Endothelial cell (in vitro differentiated cells): Measurements from ENCODE around the gene KCNT2. TPM values are rescaled to one million over a fixed set of nuclear protein-coding genes. Genes with fewer than 3 reads are reported as not detected.
"Not testable (repeated sequence)": the region's sequence is repeated elsewhere in the genome, so short reads cannot be mapped to it uniquely, and the experiment has no call there.

Experiments used
- DNase-seq: peaks from one replicate; pipeline ENCODE4 v3.0.0; 2021; ENCODE audit warnings: low spot score
- H3K27ac Mint-ChIP-seq: one replicate; pipeline ENCODE4 v1.8.0; 2021; ENCODE audit warnings: mixed read lengths, inconsistent platforms; ENCODE audit not compliant: unreplicated experiment
- H3K27me3 Mint-ChIP-seq: one replicate; pipeline ENCODE4 v1.8.0; 2021; ENCODE audit warnings: mild to moderate bottlenecking, moderate library complexity, mixed read lengths, inconsistent platforms; ENCODE audit not compliant: unreplicated experiment
- H3K36me3 Mint-ChIP-seq: one replicate; pipeline ENCODE4 v1.8.0; 2021; ENCODE audit warnings: mild to moderate bottlenecking, low read depth, mixed read lengths, inconsistent platforms; ENCODE audit not compliant: unreplicated experiment
- H3K4me1 Mint-ChIP-seq: one replicate; pipeline ENCODE4 v1.8.0; 2021; ENCODE audit warnings: mild to moderate bottlenecking, mixed read lengths, inconsistent platforms; ENCODE audit not compliant: unreplicated experiment
- H3K4me3 Mint-ChIP-seq: one replicate; pipeline ENCODE4 v1.8.0; 2021; ENCODE audit warnings: mild to moderate bottlenecking, mixed read lengths, inconsistent platforms; ENCODE audit not compliant: unreplicated experiment
- H3K9me3 Mint-ChIP-seq: one replicate; pipeline ENCODE4 v1.8.0; 2021; ENCODE audit warnings: mixed read lengths, inconsistent platforms; ENCODE audit not compliant: unreplicated experiment
- total RNA-seq: library from RNA; stranded (reverse); fragmentation: NEBNext Ultra II Directional; extraction: Animal tissue kit (Norgen Biotek cat#: 25700); gene quantifications from one replicate; pipeline ENCODE4 v1.2.1, GENCODE V29; 2021; ENCODE audit not compliant: unreplicated experiment
- TF ChIP-seq, protein P1 (sequence below): fragments of 200-600 bp; sonication (generic); IDR thresholded peaks from one replicate; pipeline ENCODE4 v1.5.0; 2021; ENCODE audit warnings: antibody characterized with exemption; ENCODE audit not compliant: unreplicated experiment

The KCNT2 gene
- total RNA-seq, 1 donor from 2014 or later, result 7.1 TPM

DNA sequence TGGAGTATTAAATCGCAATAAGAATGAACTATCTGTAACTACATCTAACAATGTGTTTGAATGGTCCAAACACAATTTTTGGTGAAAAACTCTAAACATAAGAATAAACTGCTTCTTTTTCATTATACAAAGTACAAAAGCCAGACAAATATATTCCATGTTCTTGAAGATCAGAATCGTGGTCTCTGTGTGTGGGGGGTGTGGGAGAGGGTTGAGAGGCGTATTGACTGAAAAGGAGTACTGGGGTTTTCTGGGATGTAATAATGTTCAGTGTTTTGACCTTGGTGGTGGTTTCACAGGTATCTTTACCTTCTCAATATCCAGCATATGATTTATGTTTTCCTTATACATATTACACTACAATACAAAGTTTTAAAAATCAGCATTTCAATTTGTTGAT is 42.8 kb upstream of the KCNT2 start:
- Mint-ChIP-seq H3K9me3 (no peaks in the 10 kb centered on the region), H3K27me3 (peaks cover 1% of the 10 kb centered on the region), H3K36me3 (no peaks in the 10 kb centered on the region), H3K27ac (no peak overlapping the region), H3K4me1 (peaks cover 11% of the 10 kb centered on the region), H3K4me3 (no peak overlapping the region)
- no peak for DNase-seq
- TF ChIP-seq, protein P1, sequence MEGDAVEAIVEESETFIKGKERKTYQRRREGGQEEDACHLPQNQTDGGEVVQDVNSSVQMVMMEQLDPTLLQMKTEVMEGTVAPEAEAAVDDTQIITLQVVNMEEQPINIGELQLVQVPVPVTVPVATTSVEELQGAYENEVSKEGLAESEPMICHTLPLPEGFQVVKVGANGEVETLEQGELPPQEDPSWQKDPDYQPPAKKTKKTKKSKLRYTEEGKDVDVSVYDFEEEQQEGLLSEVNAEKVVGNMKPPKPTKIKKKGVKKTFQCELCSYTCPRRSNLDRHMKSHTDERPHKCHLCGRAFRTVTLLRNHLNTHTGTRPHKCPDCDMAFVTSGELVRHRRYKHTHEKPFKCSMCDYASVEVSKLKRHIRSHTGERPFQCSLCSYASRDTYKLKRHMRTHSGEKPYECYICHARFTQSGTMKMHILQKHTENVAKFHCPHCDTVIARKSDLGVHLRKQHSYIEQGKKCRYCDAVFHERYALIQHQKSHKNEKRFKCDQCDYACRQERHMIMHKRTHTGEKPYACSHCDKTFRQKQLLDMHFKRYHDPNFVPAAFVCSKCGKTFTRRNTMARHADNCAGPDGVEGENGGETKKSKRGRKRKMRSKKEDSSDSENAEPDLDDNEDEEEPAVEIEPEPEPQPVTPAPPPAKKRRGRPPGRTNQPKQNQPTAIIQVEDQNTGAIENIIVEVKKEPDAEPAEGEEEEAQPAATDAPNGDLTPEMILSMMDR, result no peak

DNA sequence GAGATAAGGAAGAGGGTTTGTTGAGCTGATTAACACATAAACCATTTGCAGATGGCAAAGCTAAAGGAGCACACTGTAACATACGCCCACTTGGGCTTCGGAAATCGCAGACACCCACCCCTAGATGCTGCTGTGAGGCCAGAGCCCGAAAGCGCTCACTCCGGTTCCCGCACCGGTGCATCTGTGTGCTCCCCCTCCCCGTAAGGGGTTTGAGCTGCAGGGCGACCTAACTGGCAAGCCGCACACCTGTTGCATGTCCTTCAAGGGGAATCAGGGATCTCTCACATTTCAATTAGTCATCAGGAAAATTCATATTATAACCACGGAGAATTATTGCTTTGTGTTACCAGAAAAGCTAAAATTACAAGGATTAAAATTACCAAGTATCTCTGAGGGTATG is 42.2 kb upstream of the KCNT2 start:
- Mint-ChIP-seq H3K27me3 (peaks cover 1% of the 10 kb centered on the region), H3K4me1 (peaks cover 11% of the 10 kb centered on the region)
- DNase-seq, result no peak

DNA sequence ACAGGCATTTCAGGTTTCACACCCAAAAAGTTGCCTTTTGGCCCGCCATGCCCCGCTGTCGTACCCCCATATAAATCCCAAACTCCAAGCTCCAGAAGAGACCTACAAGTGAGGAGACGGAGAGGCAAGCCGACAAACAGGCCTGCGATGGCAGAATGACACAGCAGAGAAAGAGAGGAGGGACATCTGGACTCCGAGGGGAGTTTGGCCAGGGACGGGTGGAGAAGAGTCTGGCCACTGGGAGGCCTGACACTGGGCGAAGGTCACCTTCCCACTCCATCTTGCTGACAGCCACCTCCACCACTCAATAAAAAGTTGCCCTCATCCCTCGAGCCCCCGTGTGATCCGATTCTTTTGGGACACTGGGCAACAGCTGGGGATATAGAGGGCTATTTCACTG is 41.8 kb upstream of the KCNT2 start:
- H3K27me3 Mint-ChIP-seq, result peaks cover 1% of the 10 kb centered on the region
- TF ChIP-seq, protein P1, result no peak
- peaks cover 11% of the 10 kb centered on the region for H3K4me1 Mint-ChIP-seq
- H3K27ac Mint-ChIP-seq, result no peak overlapping the region
- H3K4me3 Mint-ChIP-seq, result no peak overlapping the region
- H3K36me3 Mint-ChIP-seq, result no peaks in the 10 kb centered on the region
- DNase-seq, result no peak
- H3K9me3 Mint-ChIP-seq, result no peaks in the 10 kb centered on the region

More for the DNA sequence above, 42.2 kb upstream of the KCNT2 start:
- H3K27ac Mint-ChIP-seq, result no peak overlapping the region
- TF ChIP-seq, protein P1, result no peak
- H3K4me3 Mint-ChIP-seq, result no peak overlapping the region
- H3K9me3 Mint-ChIP-seq, result no peaks in the 10 kb centered on the region
- no peaks in the 10 kb centered on the region for H3K36me3 Mint-ChIP-seq

GRCh38 chr1:196640976-196641375 is 32.7 kb upstream of the KCNT2 start:
- H3K9me3 Mint-ChIP-seq, result no peaks in the 10 kb centered on the region
- peaks cover 1% of the 10 kb centered on the region for H3K27me3 Mint-ChIP-seq
- H3K27ac Mint-ChIP-seq, result no peak overlapping the region
- H3K4me3 Mint-ChIP-seq, result no peak overlapping the region
- no peaks in the 10 kb centered on the region for H3K4me1 Mint-ChIP-seq
- no peak for DNase-seq
- H3K36me3 Mint-ChIP-seq, result no peaks in the 10 kb centered on the region
- TF ChIP-seq, protein P1, result no peak

- not testable (repeated sequence) for H3K36me3 Mint-ChIP-seq, H3K9me3 Mint-ChIP-seq, H3K27me3 Mint-ChIP-seq, H3K27ac Mint-ChIP-seq, H3K4me3 Mint-ChIP-seq, H3K4me1 Mint-ChIP-seq, DNase-seq
Observed at GRCh38 chr1:196639291-196639690, 31.1 kb upstream of the KCNT2 start.

- H3K27me3 Mint-ChIP-seq, result no peaks in the 10 kb centered on the region
- H3K4me3 Mint-ChIP-seq, result no peak overlapping the region
- no peak for DNase-seq
- H3K4me1 Mint-ChIP-seq, result no peaks in the 10 kb centered on the region
- TF ChIP-seq, protein P1, result no peak
- H3K27ac Mint-ChIP-seq, result no peak overlapping the region
- no peaks in the 10 kb centered on the region for H3K36me3 Mint-ChIP-seq
- H3K9me3 Mint-ChIP-seq, result no peaks in the 10 kb centered on the region
Observed at GRCh38 chr1:196638466-196638865, 30.2 kb upstream of the KCNT2 start.
